Measurements from ENCODE around the gene CDH18. TPM values are rescaled to one million over a fixed set of nuclear protein-coding genes. Genes with fewer than 3 reads are reported as not detected.
"Not testable (repeated sequence)": the region's sequence is repeated elsewhere in the genome, so short reads cannot be mapped to it uniquely, and the experiment has no call there.

The CDH18 gene
- total RNA-seq, 1 donor from 2014 or later: not detected

- DNase-seq (no peak), ATAC-seq (no peak)
- Histone ChIP-seq H3K4me1 (no peaks in the 10 kb centered on the region), H3K36me3 (no peaks in the 10 kb centered on the region), H3K9me3 (no peaks in the 10 kb centered on the region), H3K27me3 (ENCODE audit: low read depth) (no peaks in the 10 kb centered on the region), H3K27ac (no peak overlapping the region), H3K4me3 (no peak overlapping the region)
- TF ChIP-seq CTCF (IDR thresholded peaks at IDR 0.05): no peak
- intact Hi-C loops (cut with DNase I): no loop called here
These were observed 134.3 kb downstream of the CDH18 start for GRCh38 chr5:19853616-19854240.

- peaks cover 6% of the 10 kb centered on the region for H3K9me3 ChIP-seq
- no peaks in the 10 kb centered on the region for H3K27me3 ChIP-seq (ENCODE audit: low read depth)
- intact Hi-C loops (cut with DNase I): no loop called here
- no peak for TF ChIP-seq CTCF (IDR thresholded peaks at IDR 0.05)
- ATAC-seq (no peak), DNase-seq (no peak)
- no peaks in the 10 kb centered on the region for H3K4me1 ChIP-seq
- no peaks in the 10 kb centered on the region for H3K36me3 ChIP-seq
- no peak overlapping the region for H3K4me3 ChIP-seq
- no peak overlapping the region for H3K27ac ChIP-seq
These were observed 150.3 kb downstream of the CDH18 start for GRCh38 chr5:19837536-19838174.

GRCh38 chr5:19835442-19835841 lies 152.6 kb downstream of the CDH18 start:
- ATAC-seq: no peak
- H3K9me3 ChIP-seq: peaks cover 6% of the 10 kb centered on the region

GRCh38 chr5:19812720-19813119 lies 175.3 kb downstream of the CDH18 start:
- H3K27me3 ChIP-seq (ENCODE audit: low read depth); H3K4me3 ChIP-seq; H3K36me3 ChIP-seq; intact Hi-C loops (cut with DNase I); H3K27ac ChIP-seq; H3K4me1 ChIP-seq; H3K9me3 ChIP-seq; DNase-seq; ATAC-seq: not testable (repeated sequence)

More at GRCh38 chr5:19835442-19835841, 152.6 kb downstream of the CDH18 start:
- TF ChIP-seq CTCF (IDR thresholded peaks at IDR 0.05): no peak
- no peak overlapping the region for H3K27ac ChIP-seq
- no peaks in the 10 kb centered on the region for H3K27me3 ChIP-seq (ENCODE audit: low read depth)
- no peaks in the 10 kb centered on the region for H3K4me1 ChIP-seq
- H3K4me3 ChIP-seq: no peak overlapping the region
- intact Hi-C loops (cut with DNase I): no loop called here
- H3K36me3 ChIP-seq: no peaks in the 10 kb centered on the region
- DNase-seq: no peak

- Histone ChIP-seq H3K9me3 (no peaks in the 10 kb centered on the region), H3K4me3 (no peak overlapping the region), H3K36me3 (no peaks in the 10 kb centered on the region), H3K27me3 (ENCODE audit: low read depth) (no peaks in the 10 kb centered on the region), H3K27ac (no peak overlapping the region), H3K4me1 (no peaks in the 10 kb centered on the region)
- intact Hi-C loops (cut with DNase I): no loop called here
- ATAC-seq (no peak), DNase-seq (no peak)
- TF ChIP-seq CTCF (IDR thresholded peaks at IDR 0.05): no peak
These were observed 181.2 kb downstream of the CDH18 start for GRCh38 chr5:19806756-19807155.

GRCh38 chr5:19802686-19803085 lies 185.3 kb downstream of the CDH18 start:
- DNase-seq (no peak), ATAC-seq (no peak)
- H3K27ac ChIP-seq: no peak overlapping the region
- no peaks in the 10 kb centered on the region for H3K9me3 ChIP-seq
- no peaks in the 10 kb centered on the region for H3K27me3 ChIP-seq (ENCODE audit: low read depth)
- no peak for TF ChIP-seq CTCF (IDR thresholded peaks at IDR 0.05)
- no peaks in the 10 kb centered on the region for H3K36me3 ChIP-seq
- H3K4me1 ChIP-seq: no peaks in the 10 kb centered on the region
- intact Hi-C loops (cut with DNase I): no loop called here
- no peak overlapping the region for H3K4me3 ChIP-seq
